ENCODE results near the gene SPOP.

SPOP gene

DNA sequence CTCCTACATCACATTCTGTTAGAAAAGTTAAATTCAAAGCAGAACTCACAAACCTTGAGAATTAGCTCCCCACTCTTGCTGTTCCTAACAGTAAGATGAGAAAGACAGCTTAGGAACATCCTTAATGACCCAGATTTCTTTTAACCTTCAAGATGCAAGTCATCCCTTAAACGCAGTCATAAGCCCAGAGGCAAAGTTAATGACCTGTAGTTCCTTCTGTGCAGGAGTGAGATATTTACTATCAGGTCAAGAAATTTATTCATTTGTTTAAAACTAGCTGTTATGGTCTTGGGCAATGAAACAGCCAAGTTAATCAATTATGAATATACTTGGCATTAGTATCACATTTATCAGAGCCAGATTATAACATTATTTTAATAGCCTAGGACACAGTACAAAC lies 65.2 kb downstream of the SPOP start:
- DNase-seq = no peak

DNA sequence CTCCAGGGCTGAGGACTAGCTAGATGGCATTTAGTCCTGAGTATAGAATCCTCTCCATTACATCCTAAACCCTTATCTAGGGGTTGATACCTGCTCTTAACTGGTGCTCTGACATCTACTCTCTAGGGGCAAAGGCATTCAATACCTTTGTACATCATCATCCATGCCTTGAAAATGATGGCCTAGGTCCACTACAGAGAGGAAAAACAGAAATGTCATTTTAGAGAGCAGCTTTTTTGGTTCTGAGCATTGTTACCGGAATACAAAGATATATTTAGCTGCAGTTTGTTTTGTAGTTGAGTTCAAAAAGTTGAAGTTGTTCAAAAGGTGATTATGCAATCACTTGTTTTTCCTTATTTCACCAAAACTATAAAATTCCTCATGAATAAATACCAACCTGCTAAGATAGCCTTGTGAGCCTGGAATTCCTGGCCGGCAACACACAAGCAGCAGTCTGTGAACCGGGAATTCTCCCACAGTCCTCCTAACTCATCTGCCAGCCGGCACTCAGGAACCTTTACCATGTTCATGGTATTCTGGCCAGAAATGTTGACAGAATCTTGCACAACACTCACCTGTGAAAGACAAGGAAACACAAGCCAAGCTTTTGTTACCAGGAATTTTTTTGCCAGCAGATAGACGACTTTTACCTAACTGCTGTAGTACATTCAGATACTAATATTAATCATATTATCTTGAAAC lies 66.9 kb downstream of the SPOP start:
- DNase-seq = no peak

DNA sequence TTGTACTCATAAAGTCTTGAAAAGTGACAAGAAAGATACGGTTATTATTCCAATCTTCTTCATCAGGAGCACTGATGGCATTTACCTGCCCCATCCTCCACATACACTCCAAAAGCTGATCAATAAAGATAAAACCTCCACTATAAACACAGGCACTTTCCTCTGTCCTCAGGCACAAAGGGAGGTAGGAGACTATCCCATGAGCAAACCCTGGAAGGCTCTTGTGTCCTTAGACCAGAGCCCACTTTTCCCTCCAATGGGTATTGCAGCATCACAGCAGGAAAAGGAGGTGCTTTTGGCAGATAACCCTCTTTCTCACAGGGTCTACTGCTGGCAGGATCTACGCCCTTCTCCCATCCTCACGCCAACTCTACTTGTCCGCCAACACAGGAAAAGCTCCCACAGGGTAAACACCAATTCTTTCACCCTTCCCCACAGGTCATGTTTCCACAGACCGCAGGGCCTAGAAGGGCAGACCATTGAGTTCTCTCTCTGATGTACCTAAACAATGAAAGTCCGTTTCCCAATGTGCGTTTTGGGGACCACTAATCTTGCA lies 73.5 kb downstream of the SPOP start:
- DNase-seq = no peak

DNA sequence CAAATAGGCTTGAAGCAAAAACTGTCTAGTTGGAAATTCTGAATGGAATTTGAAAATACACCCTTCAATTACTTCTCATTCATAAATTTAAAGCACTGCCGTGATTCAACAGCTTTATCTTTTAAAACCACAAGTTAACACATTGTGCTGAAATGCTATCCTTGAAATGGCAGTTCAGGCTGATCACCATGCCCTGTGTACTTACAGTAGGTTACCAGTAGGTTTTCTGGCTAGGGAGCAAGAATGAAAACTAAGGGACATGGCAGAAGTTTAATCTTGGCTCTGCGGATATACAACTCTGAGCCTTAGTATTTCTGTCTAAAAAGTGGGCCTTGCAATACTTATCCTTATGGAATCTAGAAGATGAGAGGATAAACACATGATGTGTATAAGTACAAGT lies 74.2 kb downstream of the SPOP start:
- no peak for DNase-seq

DNA sequence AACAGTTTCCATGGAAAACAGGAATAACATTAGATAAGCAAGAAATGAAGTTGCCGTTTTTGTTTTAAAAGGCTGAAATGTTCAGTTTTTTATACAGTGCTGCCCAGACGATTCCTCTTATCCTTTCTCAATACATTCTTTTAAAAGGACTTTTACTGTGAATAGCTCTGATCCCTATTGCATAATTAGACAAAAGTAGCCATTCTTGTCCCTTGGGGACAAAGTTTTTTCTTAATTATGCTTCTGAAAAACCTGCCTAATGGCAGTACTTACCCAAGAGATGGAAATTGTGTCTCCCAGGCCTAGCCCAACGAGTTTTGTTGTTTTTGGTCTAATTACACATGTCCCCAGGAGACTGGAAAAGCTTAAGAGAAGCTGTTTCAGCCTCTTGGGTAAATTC lies 74.7 kb downstream of the SPOP start:
- no peak for DNase-seq

DNA sequence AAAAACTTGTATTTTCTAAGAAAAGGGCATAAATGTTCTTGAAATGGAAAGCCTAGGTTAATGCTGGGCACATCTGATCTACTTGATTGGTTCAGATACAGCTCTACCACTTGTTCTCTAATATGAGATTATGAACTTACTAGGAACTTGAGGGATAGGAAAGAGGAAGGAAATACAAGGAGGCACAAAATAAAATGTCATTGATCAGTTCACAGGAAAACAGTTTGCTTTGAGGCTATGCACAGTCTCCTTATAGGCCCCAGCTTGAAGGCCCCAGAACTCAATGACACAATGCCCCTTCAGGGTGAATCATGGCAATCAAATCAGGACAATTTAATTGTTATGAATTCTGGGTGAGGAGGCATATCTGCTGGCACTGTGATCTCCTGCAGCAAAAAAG lies 75.1 kb downstream of the SPOP start:
- no peak for DNase-seq

DNA sequence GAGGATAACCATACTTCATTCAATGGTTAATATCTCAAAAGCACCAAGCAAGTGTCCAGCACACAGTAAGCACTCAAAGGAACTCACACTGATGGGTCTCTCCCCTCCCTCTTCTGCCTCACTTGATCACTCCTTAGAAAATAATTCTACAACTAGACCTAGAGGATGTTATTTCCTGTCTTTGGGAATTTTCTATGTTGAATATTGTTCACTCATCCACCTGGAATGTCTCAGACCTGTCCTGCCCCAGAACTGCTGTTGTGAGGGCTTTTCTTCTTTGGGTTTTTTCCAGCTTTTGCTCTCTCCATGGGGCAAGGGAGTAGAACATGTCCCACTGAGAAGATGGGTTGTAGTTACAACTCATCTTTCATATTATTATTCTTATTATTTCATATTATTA lies 76.9 kb downstream of the SPOP start:
- no peak for DNase-seq

DNA sequence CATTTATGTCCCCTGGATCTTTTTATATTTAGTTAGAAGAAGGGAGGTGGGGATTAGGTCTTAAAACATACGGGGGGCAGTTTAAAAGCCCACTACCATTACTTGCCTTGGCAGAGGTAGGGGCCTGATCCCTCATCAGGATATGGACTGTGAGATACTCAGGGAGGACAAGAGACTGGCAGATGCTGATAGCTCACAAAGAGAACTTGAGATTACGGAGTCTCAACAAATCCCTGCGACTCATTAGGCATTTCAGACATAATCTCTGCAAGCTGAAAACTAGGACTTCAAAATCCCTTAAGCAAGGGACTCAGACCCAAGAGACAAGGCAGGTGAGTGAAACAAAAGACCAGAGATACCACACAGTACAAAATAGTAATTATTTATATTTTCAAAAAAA lies 79.0 kb downstream of the SPOP start:
- no peak for DNase-seq

DNA sequence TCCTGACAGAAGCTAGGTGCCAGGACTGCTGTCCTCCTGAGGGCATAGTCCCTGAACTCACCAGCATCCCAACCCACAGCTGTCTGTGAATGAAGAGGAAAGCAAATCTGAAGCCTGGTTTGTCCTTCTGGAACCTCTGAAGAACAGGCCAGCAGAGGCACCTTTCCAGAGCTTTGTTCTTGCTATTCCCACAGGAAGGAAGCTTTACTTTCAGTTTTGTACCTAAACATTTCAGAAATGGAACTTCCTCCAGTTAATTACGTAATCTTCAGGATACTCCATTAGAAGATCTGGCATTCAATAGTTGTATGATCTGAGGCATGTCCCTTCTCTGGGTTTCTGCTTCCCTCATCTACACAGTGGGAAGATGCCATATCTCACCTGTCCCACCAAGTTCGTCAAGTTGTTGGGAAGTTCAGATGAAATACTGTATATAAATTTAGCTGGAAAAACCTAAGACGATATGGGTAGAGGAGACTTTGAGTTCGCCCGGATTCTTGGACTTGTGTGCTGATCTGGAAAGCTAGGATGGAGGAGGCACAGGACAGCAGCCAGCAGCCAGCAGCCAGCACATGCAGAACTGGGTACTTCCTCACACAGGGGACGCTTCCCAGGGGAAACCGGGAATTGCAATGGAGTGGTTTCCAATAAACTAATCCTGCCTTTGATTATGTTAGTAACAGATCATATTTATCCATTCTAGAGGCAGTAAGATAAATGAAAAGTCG lies 79.8 kb downstream of the SPOP start:
- no peak for DNase-seq

DNA sequence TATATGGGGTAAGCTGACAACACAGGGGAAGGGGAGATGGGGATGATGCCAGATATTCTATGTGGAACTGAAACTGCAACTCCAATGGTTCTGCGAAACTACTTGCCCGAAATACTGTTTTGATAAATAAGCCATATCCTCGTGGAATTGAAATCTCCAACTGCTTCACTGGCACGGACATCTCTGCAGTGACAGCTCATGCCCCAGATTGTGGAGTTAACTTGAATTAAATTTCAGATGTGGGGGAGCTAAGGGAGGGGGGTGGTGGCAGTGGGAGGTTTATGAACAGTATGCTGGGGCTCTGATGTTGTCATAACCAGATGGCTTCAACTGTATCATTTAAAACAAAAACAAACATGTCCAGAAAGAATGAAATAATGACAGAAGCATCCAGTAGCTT lies 80.5 kb downstream of the SPOP start:
- no peak for DNase-seq

DNA sequence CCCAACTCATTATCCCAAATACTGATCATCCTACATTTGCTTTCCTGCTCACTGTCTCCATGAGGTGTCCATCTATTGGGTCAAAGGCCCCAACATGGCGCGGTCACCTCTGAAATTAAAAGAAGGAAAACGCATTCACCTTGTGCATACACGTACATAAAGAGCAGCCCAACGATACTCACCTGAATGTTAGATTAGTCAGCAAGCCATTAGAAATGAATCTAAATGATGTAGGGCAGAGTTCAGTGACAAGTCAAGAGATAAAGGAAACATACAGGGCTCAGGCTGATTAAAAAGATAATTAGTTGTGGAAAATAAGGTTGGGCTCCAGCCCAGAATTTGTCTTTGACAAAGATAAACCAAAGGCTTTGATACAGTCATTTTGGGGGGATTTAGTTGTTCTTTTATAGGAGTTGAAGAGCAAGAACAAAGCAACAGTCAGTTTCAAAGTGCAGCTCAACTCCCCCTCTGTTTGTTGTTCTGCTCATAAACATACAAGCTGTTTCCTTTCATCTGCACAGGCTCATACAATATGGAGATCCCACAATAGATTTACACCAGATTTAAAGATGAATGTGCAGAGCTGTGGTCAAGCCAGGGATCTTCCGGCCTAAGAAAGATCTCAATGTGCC lies 81.2 kb downstream of the SPOP start:
- no peak for DNase-seq

DNA sequence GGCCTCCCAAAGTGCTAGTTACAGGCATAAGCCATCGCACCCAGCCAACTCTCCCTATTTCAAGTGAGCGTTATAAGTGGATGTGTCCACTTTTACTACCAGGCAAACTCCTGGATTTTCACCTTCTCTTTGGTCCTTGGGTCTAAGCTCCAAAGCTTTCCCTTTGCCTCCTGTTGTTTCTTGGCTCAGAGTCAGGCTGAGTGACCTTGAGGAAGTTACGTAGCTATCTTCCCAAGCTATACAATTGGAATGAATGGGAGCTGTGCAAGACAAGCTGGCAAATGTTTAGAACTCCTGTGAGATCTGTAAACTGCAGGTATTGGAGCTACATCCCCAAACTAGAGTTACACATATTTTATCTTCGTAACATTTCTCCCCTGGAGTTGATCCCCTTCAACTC lies 81.9 kb downstream of the SPOP start:
- DNase-seq = no peak

DNA sequence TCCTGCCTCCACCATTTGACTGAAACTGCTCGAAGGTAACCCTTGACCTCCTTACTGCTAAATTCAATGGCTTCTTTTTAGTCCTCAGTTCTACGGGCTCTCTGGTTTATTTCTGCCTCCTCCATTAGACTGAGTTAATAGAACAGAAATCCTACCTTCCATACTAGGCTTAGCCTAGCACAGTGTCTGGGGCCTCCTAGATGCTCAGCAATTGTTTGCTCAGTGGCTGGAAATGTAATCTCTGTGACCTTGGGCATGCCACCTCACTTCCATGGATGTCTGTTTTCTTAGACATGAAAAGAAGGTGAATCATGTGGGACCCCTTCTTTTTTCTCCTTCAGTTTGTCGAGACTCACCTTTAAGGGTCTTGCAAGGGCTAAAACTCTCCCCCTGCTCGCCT lies 82.6 kb downstream of the SPOP start:
- no peak for DNase-seq

DNA sequence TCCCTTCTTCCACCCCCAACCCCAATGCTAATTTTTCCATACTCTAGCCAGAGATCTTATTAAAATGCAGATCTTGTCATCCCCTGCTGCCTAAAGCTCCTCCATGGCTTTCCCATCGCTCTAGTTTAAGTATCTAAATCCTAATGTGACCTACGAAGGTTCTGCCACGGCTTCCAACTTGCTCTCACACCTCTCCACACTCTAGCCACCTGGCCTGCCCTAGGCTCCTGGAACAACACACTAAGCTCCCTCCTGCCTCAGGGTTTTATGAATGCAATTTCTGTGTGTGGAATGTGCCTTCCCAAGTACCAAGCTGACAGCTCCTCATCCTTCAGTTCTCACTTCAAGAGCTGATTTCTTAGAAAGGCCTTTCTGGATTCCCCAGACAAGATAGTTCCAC lies 85.6 kb downstream of the SPOP start:
- no peak for DNase-seq

DNA sequence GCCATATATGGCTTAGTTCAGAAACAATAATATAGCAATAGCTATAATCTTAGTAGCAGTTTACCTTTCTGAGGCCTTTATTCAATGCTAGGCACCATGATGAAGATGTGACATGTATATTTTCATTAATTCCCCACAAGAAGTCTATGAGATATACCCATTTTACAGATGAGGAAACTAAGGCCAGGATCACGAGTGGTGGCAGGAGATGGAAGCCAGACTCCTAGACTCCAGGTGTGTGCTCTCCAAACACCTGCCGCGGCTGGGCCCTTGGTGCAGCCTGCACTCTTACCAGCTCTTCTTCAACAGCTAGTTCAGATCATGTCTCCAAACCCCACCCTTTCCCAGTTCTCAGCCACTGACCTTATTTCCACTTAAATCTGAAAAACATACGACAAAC lies 87.0 kb downstream of the SPOP start:
- no peak for DNase-seq

DNA sequence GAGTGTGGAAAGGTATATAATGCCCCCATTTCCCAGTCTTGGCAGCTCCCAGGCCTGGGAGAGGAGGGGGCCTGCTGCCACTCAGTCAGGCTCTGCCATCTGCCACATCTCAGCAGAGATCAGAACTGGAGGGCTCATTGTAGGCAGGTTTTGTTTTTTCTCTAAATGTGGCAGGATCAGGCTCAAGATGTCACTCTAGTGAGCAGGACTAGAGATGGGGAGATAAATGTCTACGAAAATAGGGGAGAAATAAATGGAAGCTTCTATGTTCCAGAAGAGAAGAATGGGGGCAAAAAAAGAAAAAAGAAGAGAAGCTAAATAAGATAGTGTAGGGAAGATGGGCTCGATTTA lies 88.3 kb downstream of the SPOP start:
- DNase-seq = no peak

DNA sequence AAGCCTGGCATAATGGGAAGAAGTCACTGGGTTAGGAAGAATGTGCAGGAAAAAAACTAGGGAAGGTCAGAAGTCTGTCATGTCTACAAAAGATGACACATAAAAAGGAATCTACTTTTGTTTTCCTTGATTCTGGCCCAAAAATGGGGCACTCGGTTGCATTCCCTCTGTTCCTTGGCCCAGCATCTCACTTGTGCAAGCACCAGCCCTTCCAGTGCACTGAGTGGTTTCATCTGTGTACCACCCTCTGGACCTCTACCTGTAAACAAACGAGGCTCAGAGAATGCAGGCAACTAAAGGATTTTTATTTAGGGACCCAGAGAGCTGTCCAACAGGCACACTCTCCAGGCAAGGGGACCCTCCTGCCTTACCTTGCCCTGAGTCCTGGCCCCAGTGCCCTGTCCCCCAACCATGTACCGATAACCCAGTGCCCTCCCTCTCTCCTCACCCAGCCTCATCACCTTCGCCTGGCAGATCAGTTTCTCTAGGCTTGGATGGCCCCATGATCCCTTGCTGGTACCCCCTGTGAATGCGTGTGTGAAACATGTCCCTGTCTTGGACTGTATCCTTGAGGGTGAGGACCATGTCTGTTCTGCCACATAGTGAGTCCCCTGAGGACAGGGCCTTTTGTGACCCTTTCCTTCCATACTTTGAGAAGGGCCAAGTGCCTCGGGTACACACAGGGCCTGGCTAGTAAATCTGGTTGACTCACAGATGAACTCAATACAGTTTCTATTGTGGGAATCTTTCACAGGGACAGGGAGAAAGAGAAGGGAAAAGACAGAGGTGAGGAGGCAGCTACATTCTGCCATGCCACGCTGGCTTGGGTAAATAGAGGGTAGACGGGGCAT lies 88.9 kb downstream of the SPOP start:
- DNase-seq = no peak

DNA sequence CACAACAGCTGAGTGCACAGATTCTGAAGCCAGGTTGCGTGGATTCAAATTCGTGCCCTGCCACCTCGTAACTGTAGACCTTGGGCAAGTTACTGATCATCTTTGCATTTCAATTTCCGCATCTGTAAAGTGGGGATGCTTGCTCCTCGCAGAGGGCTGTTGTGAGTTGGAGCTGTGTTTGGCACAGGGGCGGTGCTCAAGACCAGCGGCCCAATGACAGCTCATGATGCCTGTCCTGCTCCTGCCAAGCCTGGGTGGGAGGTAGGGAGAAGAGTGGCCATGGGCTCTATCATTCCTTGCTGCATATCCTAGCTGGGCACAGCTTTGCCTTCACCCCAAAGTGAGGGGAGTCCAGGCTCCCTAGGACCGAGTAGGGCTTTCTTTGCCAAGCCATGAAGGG lies 89.6 kb downstream of the SPOP start:
- no peak for DNase-seq

DNA sequence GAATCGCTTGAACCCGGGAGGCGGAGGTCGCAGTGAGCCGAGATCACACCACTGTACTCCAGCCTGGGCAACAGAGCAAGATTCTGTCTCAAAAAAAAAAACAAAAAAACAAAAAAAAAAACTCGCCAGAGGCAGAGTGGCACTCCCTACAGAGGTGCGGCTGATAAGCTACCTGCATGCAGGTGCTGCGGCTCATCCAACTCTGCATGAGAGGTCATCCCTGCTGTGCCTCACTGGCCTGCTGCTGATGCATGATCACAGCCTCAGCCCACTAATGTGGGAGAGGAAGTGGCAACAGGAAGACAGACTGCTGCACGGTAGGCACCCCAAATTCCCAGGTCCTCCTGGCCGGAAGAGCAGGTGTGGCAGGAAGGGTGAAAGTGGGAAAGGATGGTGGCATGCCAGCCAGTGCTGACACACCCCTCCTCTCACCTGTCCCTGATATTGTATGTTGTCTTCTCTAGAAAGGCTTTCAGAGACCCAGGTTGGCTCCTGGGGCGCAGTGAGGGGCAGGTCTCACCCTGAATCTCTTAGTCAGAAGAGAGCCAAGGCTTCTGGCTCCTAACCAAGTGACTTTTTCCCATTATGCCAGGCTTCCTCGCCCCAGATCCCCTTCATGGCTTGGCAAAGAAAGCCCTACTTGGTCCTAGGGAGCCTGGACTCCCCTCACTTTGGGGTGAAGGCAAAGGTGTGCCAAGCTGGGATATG lies 90.4 kb downstream of the SPOP start:
- no peak for DNase-seq

DNA sequence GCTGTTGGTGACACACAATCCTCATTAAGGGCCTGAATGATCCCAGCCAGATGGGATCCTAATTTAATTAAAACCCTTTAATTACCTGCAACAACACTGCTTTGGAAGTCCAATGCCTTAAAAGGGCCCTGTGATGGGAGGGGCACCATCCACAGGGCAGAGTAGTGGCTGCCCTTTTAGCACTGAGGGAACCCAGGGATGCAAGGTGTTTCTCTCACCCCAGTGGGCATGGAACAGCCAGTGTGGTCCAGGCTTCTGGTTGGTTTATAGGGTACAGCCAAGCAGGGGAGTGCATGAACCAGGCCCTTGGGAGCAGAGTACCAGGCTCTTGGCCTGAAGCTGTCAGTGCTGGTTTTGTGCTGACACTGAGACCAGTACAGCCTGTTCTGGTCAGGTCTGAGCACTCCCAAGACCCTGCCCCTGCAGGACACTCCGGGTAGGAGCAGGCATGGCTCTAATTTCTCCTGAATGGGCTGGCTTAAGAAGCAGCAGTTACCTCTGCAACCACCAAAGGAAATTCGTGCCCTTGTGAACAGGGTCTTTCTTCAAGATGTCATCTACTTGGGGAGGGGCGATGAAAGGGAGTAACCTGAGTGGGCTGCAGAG lies 92.4 kb downstream of the SPOP start:
- no peak for DNase-seq

DNA sequence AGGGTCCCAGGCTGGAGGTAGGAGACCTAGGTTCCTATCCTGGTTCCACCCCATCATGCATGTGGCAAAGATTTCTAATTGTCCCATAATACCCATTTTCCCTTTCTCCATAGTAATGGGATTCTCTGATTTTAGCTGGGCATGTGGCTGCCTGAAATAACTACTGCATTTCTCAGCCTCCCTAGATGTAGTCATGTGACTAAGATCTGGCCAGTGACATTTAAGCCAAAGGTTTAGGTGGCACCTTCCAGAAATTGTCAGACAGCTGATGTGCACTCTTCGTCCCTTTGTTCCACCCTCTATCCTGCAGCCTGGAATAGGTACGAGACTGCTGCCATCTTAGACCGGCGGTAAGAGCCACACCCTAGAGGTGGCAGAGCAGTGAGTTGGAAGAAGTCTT lies 94.0 kb downstream of the SPOP start:
- DNase-seq = no peak

DNA sequence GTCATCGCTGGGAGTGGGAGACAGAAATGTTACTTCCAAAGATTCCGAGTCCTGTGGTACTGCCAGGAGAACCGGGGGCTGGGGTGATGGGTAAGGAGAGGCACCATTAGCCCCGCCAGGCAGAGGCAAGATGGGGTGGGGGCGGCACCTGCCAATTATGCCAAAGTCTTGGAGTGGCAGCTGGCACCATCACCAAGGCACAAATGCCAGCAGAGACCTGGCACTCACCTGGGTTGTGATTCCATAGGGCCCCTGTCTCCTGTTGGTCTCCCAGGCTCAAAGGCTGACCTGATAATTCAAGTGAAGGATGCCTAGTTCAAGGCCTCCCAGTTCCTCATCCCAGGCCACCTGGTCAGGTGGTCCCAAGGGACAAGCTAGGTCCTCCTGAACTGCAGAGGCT lies 94.7 kb downstream of the SPOP start:
- DNase-seq = no peak
